Cardiac septum (tissue), 1 donor: ENCODE measurements around the gene CD58. TPM values are rescaled to one million over a fixed set of nuclear protein-coding genes. Genes with fewer than 3 reads are reported as not detected.
"Not testable (repeated sequence)": the region's sequence is repeated elsewhere in the genome, so short reads cannot be mapped to it uniquely, and the experiment has no call there.

Experiments used
- DNase-seq: peaks from one replicate; pipeline ENCODE4 v3.0.0-alpha.2; 2020; ENCODE audit warnings: low spot score
- intact Hi-C: fragments of 100-400 bp; cut with DNase I; formaldehyde crosslinking; loops from one replicate; pipeline ENCODE4 v1.14.0; 2022
- total RNA-seq: library from RNA; stranded (reverse); fragmentation: NEBNext Ultra II Directional; extraction: Animal tissue kit (Norgen Biotek cat#: 25700); gene quantifications from one replicate; pipeline ENCODE4 v1.2.1, GENCODE V29; 2021
- donor health status: DM: no; HTN: no; CAD: no.

CD58 gene
- total RNA-seq, 1 donor from 2014 or later: 25.3 TPM

DNA sequence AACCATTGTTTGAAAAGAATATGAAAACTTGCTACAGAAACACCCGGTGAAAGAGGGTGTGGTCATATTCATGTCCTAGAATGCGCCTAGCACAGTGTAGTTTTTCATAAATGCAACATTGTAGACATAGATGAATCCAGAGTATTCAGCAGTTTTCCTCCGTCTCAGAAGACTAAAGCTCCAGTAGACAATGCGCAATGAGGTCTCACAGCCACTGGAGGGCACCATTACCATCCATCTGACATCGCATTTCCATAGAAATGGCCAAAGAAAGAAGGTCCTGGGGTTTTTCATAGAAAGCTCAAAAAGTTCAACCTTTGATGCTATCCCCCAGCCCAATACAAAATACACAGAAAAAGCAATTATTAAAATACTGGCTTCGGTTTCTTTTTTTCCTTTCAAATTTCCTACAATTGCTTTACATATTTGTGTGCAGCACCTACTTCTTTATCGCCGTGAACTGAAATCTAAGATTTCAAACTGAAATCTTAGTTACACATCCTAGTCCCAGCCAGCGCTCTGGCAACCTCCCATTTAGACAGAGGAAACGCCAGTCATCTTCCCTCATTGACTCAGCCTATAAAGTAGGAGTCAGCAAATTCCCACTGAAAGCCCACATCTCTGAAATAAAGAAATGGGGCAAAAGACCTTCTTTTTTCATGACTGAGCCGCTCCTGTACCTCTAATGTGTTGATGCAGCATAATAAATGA, 3.9 kb upstream of the CD58 start:
- no peak for DNase-seq
- intact Hi-C loops: loop anchor here (1.0 to 10.0 kb wide), 5 partner anchors 22 to 483 kb away; partner anchors contain the start of gene IGSF3

DNA sequence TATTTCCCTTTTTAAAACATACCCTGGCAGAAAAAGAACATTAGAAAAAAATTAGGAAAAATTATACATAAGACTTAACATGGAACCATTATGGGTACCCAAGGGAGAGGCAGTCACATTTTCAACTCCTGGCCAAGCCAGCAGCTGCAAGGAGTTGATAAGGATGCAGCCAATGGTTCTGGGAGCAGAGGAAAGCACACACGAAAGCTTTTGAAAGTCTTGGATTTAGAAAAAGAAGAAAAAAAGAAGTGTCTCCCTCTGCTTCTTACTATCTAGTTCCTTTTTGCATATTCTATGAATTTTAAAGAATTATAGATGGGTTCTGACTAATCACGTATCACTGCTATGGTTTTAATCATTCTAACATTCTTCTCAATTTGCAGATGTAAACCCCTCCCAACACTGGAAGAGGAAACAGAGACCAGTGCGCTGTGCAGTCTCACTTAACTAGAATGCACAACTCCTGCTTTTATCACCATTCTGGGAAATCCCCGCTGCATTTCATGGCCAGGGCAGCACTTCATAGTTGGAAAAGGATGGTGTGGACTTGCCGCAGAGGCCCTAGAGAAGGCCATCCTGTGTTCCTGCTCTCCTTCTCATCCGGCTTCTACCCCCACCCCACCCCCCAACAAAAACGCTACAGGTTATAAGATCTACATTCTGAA, 2.7 kb upstream of the CD58 start:
- intact Hi-C loops: loop anchor here (5.0 to 10.0 kb wide), 3 partner anchors 94 to 341 kb away; partner anchors contain the start of gene IGSF3
- no peak for DNase-seq

DNA sequence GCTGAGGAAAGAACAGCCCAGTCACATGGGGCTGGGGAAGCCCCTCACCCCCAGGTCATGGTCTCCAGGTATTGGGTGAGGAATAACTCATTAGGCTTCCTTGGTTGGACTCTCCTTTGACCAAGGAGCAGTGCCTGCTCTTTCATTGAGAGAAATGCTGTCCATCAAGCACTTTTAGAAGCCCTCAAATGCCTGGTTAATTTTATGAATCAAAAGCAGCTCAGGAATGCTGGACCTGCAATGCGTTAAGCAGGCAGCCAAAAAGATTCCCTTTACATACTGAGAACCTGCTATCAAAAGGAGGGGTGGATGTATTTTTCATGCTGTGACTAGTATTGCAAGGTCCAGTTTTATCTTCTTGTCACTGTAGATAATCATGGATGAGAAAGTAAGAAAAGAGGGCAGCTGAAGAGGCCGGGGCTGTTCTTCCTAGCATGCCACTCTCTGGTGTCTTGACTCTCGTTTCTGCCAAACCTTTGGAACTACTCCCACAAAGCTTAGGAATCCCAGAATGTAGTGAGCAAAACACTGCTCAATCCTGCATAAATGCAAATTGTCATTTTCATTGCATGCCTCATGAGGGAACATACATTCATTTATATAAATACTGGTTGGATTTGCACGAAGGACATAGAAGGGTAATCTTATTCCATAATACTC, 2.1 kb upstream of the CD58 start:
- intact Hi-C loops: loop anchor here (5.0 to 10.0 kb wide), 3 partner anchors 94 to 342 kb away; partner anchors contain the start of gene IGSF3
- no peak for DNase-seq

DNA sequence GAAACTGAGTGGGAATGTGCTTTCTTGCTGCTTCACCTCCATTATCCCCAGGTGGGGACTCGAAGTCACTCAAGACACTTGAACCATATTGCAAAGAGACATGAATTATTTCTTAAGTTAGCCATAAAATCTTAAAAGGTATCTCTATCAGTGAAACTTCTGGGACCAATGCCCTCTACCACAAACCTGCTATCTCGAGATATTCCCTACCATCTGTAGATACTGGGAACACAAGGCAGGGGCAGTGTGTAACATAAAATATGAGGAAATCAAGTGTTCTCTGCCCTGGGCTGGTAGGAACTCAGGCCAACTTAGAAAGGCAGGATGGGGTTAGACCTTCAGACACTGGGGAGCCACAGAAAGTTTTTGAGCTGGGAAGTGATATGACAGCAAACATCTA, 1.3 kb upstream of the CD58 start:
- no peak for DNase-seq
- intact Hi-C loops: loop anchor here (5.0 to 10.0 kb wide), 3 partner anchors 95 to 343 kb away; partner anchors contain the start of gene IGSF3

DNA sequence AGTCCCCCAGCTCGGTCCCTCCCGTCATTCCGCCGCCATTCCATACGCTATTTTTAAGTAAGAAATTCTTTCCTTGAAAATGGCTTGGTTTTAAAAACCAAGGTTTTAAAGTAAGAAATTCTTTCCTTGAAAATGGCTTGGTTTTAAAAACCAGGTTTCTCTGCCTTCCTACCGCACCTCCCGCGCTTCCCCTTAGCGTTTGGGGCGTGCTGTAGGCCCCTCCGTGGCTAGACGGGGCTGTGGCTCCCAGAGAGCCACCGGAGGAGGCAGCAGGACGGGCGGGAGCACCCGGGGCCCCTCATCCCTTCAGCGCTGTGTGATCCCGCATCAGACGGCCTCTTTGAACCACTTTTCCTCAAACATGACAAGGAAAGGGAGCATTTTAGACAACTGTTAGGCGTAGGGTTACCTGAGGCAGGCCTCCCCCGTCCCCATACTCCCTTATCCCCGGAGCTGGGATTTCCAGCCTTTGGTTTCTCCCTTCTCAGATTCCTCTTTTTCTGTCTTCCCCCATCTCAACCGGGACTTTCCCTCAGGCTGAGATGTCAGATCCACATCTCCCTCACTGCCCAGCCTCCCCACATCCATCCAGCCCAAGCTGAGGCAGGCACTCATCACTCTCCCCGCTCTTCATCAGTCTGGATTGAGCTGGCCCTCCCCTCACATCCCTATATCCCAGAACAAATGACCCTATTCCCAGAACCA, 541 bp upstream of the CD58 start:
- DNase-seq: no peak
- intact Hi-C loops: loop anchor here (5.0 to 10.0 kb wide), 3 partner anchors 96 to 343 kb away; partner anchors contain the start of gene IGSF3

DNA sequence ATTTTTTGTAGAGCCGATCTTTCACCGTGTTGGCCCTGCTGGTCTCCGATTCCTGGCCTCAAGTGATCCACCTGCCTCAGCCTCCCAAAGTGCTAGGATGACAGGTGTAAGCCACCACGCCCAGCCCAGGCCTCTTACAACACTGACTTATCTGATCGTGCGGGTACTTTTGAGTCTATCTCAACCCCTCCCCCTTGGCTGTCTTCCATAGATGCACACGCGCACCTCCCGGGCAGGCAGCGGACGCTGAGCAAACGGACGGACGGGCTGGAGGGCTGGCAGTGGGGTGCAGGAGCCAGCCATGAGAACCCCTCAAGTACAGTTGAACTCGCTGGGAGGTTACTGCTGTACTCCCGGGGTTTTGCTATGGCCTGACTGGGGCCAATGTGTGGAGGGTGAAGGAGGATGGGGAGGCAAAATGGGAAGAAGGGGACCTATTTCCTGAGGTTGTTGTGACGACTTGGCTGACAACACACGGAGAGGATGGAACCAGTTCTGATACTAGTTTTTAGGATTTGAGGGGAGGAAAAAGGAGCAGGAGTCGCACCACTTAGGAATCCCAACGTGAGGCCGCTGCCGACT, 959 bp downstream of the CD58 start:
- DNase-seq: no peak
- intact Hi-C loops: loop anchor here (5.0 to 10.0 kb wide), 3 partner anchors 97 to 345 kb away; partner anchors contain the start of gene IGSF3

DNA sequence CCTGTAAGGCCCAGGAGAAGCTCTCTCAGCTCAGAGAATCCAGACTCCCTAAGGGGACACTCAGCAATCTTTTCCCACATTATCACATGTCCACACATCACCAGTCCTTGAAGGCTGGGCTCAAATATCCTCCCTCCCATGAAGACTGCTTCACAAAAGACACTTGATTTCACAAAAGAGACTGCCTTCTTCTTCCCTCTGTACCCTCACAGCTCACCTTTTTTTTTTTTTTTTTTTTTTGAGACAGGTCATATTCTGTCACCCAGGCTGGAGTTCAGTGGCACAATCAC, 1.5 kb downstream of the CD58 start:
- intact Hi-C loops: no loop called here

DNA sequence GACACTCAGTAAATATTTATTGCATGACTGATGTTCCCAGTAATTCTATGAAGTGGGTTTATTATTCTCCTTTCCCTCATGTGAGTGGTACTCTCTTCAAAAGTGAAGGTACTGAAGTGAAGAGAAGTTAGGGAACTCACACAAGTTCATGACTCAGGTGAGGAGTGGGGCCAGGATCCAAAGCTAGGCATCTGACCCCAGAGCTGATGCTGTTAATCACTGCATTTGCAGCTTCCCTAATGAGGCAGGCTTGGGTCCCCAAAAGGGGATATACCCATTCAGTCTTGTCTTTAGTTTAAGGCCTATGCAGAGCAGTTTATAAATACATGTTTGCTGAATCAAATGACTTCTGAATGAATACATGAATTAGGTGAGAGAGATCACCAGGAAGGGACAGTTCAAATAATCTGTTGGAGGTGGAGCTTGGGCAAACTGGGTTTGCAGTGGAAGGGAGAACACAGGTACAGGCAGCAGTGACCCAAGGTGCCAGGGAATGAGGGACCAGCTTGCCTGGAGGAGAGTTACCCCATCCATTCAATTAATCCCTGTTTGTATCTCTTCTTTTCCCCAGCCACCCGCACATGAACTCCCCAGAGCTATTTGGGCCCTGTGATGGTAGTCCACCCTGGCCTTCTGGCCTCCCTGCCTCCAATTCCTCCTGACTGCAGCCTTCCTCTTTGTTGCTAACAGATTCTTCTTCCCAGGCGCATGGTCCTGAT, 2.0 kb downstream of the CD58 start:
- DNase-seq: no peak
- intact Hi-C loops: no loop called here

More for the DNA sequence above, 1.5 kb downstream of the CD58 start:
- DNase-seq: no peak

DNA sequence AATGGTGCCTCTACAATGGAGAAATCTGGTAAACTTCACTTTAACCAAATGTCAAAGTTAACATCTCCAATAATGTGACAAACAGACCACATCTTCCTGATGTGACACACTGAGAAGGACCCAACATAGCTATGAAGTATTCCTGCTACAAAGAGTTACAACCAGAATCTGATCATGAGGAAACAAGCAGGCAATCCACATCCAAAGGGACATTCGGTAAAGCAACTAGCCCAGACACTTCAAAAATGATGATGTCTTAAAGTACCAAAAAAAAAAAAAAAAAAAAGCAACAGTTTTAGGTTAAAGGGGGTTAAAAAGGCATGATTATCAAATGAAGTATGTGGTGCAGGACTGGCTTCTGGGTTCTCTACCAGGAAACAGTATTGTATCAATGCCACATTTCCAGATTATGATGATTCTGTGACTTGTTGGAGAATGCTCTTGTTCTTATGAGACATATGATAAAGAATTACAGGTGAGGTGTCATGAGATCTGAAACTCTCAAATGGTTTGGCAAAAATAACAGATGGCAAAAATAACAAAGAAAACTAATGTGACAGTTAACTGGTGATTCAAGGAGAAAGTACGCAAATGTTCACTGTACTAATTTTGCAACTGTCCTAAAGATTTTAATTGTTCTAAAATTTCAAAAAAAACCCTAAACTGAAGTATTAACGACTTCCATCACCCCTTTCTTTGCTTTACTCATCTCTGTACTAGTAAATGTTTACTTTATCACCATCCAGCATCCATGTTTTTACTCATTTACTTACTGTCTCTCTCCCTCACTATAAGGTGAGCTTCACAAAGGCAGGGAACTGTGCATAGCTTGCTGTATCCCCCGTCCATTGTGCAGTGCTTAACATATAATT, 2.8 kb downstream of the CD58 start:
- intact Hi-C loops: no loop called here
- no peak for DNase-seq

DNA sequence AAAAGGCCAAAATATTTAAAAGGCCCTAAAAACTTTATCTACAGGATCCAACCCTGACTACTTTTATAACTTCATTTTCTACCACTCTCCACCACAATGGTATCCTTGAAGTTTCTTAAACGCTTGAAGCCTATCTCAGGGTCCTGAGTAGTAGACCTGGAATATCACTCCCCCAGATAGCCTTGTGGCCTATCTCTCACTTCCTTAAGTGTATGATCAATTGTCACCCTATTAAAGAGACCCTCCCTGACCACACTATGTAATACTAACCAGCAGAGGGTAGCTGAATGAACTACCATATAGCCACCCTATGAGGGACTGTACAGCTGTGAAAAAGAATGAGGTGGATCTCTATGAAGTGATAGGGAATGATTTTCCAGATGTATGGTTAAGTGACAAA, 5.6 kb downstream of the CD58 start:
- intact Hi-C loops: no loop called here
- no peak for DNase-seq

DNA sequence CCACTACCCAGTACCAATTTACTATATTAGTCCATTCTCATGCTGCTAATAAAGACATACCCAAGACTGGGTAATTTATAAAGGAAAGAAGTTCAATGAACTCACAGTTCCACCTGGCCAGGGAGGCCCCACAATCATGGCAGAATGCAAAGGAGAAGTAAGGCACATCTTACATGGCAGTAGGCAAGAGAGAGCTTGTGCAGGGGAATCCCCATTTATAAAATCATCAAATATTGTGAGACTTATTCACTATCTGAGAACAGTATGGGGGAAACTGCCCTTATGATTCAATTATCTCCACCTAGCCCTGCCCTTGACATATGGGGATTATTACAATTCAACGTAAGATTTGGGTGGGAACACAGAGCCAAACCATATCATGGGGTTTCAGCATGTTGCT, 6.4 kb downstream of the CD58 start:
- DNase-seq: no peak
- intact Hi-C loops: no loop called here

DNA sequence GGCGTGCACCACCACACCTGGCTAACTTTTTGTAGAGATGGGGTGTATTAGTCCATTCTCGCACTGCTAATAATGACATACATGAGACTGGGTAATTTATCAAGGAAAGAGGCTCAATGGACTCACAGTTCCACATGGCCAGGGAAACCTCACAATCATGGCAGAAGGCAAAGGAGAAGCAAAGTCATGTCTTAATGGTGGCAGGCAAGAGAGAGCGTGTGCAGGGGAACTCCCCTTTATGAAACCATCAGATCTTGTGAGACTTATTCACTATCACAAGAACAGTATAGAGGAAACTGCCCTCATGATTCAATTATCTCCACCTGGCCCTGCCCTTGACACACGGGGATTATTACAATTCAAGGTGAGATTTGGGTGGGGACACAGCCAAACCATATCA, 8.4 kb downstream of the CD58 start:
- intact Hi-C loops, DNase-seq: not testable (repeated sequence)

DNA sequence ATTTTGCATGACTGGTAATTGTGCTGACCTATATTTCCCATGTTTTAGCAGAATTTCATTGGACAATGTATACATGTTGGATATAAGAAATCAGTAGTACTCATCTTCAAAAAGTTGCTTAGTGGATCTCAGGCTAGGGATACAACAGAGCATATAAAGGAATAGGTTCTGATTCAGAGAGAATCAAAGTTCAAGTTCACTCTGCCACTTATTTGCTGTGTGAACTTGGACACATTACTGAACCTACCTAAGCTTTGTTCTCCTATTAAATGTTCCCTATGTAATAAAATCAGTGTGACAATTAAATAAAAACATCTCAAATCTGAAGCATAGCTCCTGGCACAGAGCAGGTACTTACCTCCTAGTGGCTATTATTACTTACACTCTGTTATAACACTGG, 9.3 kb downstream of the CD58 start:
- intact Hi-C loops: no loop called here
- DNase-seq: no peak

DNA sequence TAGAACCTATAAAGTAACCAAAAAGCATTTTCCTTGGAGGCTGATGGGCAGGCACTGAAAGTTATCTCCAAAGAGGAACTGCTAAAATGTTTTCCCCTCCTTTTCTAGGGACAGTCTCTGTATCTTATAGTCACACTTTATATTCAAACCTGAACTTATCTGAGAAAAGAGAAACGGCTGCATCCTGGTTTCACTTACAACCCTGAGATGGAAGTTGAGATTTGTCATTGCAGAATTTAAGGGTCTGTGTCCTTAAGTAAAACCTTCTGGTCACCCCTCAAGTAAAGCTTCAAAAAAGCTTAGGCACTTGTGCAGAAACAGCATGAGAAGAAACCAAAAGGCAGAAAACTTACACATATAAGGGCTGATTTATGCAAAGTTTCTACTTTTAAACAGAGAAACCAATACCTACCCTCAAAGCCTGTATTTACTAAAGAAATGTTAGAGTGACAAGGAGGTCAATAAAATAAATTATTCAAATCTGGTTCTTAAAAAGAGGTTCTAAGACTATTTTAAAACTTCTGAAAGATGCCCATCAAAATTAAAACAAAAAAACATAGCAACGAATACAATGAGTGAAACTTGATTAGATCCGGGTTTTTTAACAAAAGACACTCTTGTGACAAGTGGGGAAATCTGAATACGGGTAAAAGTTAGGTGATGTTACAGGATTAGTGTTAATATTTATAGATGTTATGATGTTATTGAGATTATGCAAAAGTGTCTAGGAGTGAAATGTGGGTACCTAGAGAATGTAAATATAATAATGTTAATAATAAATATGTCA, 9.9 kb downstream of the CD58 start:
- DNase-seq: no peak
- intact Hi-C loops: no loop called here

DNA sequence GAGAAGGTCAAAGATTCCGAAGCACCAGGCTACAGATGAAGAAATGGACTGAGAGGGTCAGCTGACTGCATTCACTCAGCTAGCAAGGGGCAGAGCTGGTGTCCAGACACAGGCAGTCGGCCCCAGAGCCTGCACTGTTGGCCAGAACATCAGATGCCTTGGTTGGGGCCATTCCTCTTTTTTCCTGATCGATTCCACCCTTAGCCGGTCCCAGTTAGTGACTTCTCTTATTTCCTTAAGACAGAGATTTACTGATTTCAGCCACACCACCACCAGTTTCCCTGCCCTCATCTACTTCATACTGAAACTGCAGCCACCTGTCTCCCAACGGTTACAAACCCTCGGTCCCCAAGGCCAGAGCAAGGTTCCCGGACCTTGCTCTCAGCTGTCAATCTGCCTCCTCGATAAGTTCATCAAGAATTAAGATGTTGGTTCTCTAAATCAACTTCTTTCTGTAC, 11.5 kb downstream of the CD58 start:
- DNase-seq: no peak
- intact Hi-C loops: no loop called here

DNA sequence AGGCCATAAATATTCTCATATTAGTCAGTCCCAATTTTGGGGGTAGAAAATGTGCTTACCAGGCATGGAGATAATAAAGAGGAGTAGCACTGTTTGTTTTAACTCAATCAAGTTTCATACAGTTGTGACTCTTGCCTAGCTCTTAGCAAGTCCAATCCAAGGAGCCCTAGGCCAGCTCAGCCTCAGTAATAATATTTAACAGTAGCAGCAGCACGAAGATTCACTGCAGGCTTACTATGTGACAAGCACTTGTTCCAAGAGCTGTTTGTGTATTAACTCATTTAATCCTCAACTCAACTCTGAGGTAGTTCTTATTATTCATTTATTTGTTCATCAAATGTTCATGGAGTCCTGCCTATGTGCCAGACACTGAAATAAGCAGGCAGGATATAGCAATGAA, 12.3 kb downstream of the CD58 start:
- DNase-seq: no peak
- intact Hi-C loops: no loop called here

DNA sequence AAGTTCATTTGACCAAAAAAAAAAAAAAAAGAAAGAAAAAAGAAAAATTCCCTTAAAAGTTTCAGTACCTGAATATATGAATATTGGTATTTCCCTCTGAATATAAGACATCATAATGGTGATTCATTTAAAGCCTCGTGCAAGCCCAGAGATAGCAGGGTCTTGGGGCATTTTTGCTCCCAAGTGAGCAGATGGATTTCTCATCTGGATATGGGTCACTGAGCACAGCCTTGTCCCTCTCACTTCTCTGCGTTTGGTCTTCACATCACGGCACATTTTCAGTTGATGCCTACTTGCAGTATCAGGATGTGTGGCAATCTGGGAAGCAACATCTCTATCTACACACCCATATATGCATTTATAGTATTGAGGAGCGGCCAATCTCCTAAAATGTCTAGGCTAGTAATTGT, 12.7 kb downstream of the CD58 start:
- DNase-seq: no peak
- intact Hi-C loops: no loop called here
